ENCODE results near the gene TDRD9. TPM values are rescaled to one million over a fixed set of nuclear protein-coding genes. Genes with fewer than 3 reads are reported as not detected.

The TDRD9 gene
- total RNA-seq, 1 experiment from 2014 or later, result not detected

DNA sequence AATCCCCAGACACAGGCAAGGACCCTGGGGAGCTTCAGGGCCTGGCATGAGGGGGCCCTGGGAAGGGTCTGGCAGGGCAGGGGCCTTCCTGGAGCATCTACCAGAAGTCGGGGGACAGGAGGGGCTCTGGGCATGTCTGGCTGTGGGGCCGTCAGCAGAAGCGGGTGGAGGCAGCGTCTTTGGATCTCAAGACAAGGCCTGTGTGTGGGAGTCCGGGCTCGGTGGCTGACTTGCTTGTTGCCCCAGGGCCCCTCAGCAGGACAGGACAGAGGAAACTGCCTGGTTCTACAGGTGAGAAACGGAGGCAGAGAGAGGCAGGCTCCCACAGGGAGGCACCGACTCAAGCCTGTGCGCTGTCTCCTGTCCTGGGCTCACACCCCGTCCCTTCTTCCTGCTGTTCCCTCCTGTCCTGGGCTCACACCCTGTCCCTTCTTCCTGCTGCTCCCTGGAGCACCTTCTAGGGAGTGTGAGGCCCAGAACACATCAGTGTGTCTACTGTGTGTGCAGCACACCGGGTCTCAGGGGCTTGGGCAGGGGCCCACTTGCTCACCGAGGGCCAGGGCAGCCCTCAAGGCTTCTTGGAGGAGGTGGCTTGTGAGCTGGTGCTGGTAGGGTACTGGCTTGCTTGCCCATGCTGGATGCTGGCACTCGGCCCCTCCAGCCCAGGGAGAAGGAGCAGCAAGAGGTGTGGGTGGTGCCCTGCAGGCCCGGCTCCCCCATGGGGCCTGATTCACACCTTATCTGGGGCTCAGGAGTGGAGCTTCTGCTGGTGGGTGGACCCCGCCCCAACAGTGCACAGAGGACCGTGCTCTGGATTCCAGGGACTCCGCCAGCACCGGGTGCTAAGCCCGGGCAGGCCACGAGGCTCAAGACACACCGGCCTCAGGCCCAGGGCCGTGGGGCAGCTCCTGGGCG, 172.2 kb downstream of the TDRD9 start:
- POLR2A ChIA-PET, result no interaction called here
- ATAC-seq, result no peak

DNA sequence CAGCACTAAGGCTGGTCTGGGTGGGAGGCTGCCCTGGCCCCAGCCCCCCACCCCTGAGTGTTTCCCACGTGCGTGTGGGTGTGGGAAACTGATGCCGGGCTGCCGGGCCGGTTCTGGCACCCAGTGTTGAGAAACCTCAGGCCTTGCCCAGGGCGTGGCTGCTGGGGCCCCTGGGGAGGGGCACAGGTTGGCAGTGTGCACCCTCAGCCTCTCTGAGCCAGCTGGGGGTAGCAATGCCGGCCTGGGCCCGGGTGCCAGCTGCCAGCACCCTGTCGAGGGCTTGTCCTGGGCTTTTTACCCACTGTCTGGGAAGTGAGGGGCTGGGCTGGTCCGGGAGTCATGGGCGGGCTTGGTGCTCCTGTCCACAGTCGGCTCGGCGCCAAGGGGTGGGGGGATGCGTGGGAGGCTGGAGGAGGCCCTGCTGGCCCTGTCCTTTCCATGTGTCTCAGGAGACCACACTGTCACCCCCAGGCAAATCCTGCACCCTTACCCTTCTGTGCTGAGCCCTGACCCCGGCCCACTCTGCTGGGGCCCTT, 172.9 kb downstream of the TDRD9 start:
- ChIA-PET POLR2A (no interaction called here), CTCF (no interaction called here)
- in situ Hi-C loops (cut with HindIII; ENCODE audit: low pct_unique_long_range_greater_than_20kb, low sequenced_read_pairs) (no loop called here), intact Hi-C loops (cut with micrococcal nuclease; ENCODE audit: unreplicated experiment) (no loop called here)
- Histone ChIP-seq H3K4me1 (ENCODE audit: control insufficient read depth, insufficient read depth, low read length) (no peaks in the 10 kb centered on the region), H3K27me3 (ENCODE audit: control insufficient read depth, insufficient read depth, low read length) (no peaks in the 10 kb centered on the region), H3K27ac (ENCODE audit: low read length) (no peak overlapping the region), H3K4me3 (ENCODE audit: low read depth in 2 of 2, low read length in 2 of 2) (no peak overlapping the region), H3K36me3 (ENCODE audit: control insufficient read depth, insufficient read depth, low read length) (no peaks in the 10 kb centered on the region), H3K9me3 (ENCODE audit: control insufficient read depth, insufficient read depth, low read depth, low read length) (no peaks in the 10 kb centered on the region)
- BruUV-seq (replicated peaks), result no TSS peak
- DNase-seq (ENCODE audit: low read depth, low spot score) (no peak), ATAC-seq (no peak)
- TF ChIP-seq TCF7L2 (IDR thresholded peaks at IDR 0.05; ENCODE audit: low read depth, low read length) (no peak), POLR2AphosphoS5 (IDR thresholded peaks at IDR 0.05; ENCODE audit: low read depth, low read length) (no peak), SIN3A (IDR thresholded peaks at IDR 0.05; ENCODE audit: borderline replicate concordance, insufficient read depth, low read depth, low read length) (no peak), CTCF (IDR thresholded peaks at IDR 0.05) (no peak)

More for the DNA sequence above, 172.2 kb downstream of the TDRD9 start:
- no peak overlapping the region for H3K4me3 ChIP-seq (ENCODE audit: low read depth in 2 of 2, low read length in 2 of 2)
- CTCF ChIA-PET, result no interaction called here
- in situ Hi-C loops (cut with HindIII; ENCODE audit: low pct_unique_long_range_greater_than_20kb, low sequenced_read_pairs) (no loop called here), intact Hi-C loops (cut with micrococcal nuclease; ENCODE audit: unreplicated experiment) (no loop called here)
- BruUV-seq (replicated peaks), result no TSS peak
- DNase-seq (ENCODE audit: low read depth, low spot score), result no peak
- H3K4me1 ChIP-seq (ENCODE audit: control insufficient read depth, insufficient read depth, low read length), result no peaks in the 10 kb centered on the region
- H3K27me3 ChIP-seq (ENCODE audit: control insufficient read depth, insufficient read depth, low read length), result no peaks in the 10 kb centered on the region
- TF ChIP-seq SIN3A (IDR thresholded peaks at IDR 0.05; ENCODE audit: borderline replicate concordance, insufficient read depth, low read depth, low read length) (no peak), CTCF (IDR thresholded peaks at IDR 0.05) (no peak), POLR2AphosphoS5 (IDR thresholded peaks at IDR 0.05; ENCODE audit: low read depth, low read length) (no peak), TCF7L2 (IDR thresholded peaks at IDR 0.05; ENCODE audit: low read depth, low read length) (no peak), REST (IDR thresholded peaks at IDR 0.05; ENCODE audit: insufficient read depth in 1 of 2, low read depth in 2 of 2, low read length in 1 of 2) (no peak)
- H3K36me3 ChIP-seq (ENCODE audit: control insufficient read depth, insufficient read depth, low read length), result no peaks in the 10 kb centered on the region
- no peaks in the 10 kb centered on the region for H3K9me3 ChIP-seq (ENCODE audit: control insufficient read depth, insufficient read depth, low read depth, low read length)
- no peak overlapping the region for H3K27ac ChIP-seq (ENCODE audit: low read length)

Measured in Panc1 (cell line).